Left cardiac atrium (tissue), 4 donors: ENCODE data around the gene CLIC1. TPM values are rescaled to one million over a fixed set of nuclear protein-coding genes. Genes with fewer than 3 reads are reported as not detected.

ENCODE experiments used
- ATAC-seq, 2 donors: fragments of 200-7000 bp; cut with Tn5 transposase; one replicate each; pipeline ENCODE4 v1.9.1; 2020; ENCODE audit warnings: mild to moderate bottlenecking in 2 of 2, moderate library complexity in 2 of 2
- DNase-seq: peaks from one replicate; pipeline ENCODE4 v3.0.0-alpha.2; 2020
- intact Hi-C, 2 donors: fragments of 100-400 bp; cut with DNase I; formaldehyde crosslinking; loops; one replicate each; pipeline versions ENCODE4 v1.14.1 to v1.15.1; 2022 to 2023
- total RNA-seq, 2 donors: library from RNA; stranded (reverse); fragmentation: NEBNext Ultra II Directional; extraction: Animal tissue kit (Norgen Biotek cat#: 25700); gene quantifications; one replicate each; pipeline ENCODE4 v1.2.1, GENCODE V29; 2021
- donor health status: DM: no; HTN: yes; CAD: no.
- donor health status: DM: no; HTN: yes; CAD: no; lungs with severe emphysema.
- donor health status: DM: yes; HTN: yes; CAD: no.
- donor health status: Dilated cardiomyopathy.

Gene CLIC1
- total RNA-seq, 2 donors from 2014 or later, result 151 to 196 TPM

- intact Hi-C loops, result no loop called here
- ATAC-seq (no peak), DNase-seq (no peak)
Observed at GRCh38 chr6:31744422-31744821, 8.1 kb upstream of the CLIC1 start.

GRCh38 chr6:31742894-31743293 is 6.6 kb upstream of the CLIC1 start:
- no peak for DNase-seq
- intact Hi-C loops, result no loop called here
- no peak for ATAC-seq

DNA sequence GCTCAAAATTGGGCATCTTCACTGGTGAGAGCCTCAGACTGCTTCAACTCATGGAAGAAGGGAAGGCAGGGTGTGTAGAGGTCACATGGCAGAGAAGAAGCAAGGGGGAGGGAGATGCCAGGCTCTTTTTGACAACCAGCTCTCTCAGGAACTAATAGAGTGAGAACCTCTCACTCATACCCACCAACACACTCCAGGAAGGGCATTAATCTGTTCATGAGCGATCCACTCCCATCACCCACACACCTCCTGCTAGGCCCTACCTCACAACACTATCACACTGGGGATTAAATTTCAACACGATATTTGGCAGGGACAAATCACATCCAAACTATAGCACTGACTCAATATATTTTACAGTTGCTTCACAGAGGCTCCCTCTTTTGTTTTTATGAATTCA is 5.5 kb upstream of the CLIC1 start:
- no peak for DNase-seq
- ATAC-seq, result no peak
- intact Hi-C loops, result no loop called here

- DNase-seq (no peak), ATAC-seq (peak; percentile 1)
- intact Hi-C loops, result no loop called here
Observed at GRCh38 chr6:31740397-31741223, 4.3 kb upstream of the CLIC1 start.

GRCh38 chr6:31739639-31740396 is 3.5 kb upstream of the CLIC1 start, which contains the start of gene MSH5:
Gene MSH5, plus strand, starts transcription at chr6:31740005. Its CDS starts 462 bp downstream, at chr6:31740467.
- intact Hi-C loops, result loop anchor here in 1 of 2 donors (10.0 kb wide), 2 partner anchors 55 to 95 kb away; partner anchors contain the start of gene VARS1
- DNase-seq, result peak; percentile 98
- peak; percentile 93 to 96 for ATAC-seq

DNA sequence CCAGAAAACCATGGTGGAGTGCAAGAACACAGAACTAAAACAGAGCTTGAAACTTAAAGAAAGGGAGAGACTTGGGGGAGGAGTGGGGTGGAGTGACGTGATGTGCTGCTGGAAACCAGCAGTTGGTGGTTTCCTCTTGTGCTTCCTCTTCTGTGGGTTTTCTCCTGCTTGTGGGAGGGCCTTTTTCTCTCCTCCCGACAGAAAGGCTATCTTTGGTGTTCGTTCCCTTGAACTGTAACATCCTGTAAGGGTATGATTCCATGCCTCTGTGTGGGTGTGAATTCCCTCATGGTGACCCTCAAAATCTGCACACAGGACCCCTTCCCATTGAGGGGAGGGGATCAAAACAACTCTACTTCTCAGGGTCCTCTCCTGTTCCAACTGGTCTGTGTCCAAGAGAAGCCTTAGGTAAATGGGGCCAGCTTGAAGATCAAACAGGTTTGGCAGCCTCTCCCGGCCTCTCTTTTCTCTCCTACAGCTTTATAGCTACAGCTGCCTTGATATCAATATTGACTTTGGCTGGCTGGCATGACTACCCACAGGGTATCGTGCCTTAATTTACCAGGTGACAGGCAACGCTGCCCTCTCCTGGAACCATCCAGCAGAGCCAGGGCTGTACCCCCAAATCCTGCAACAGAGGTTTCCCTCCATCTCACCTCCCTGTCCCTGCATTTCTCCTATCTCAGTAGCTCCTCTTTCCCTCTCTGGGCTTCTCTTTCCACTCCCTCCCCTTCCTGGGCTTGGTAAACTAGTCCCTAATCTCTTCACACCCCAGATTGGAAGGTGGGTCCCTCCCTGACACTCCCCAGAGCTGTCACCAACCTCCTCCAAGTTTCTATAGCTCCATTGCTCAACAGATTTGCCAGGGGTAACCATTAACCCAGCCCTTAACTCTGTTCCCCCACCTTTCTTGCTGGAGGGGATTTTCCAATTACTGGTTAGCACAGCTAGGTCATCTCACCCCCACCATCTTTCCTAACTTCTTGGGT is 2.0 kb upstream of the CLIC1 start:
- peak; percentile 65 for DNase-seq
- ATAC-seq, result peak in 1 of 2 donors; percentile 1

DNA sequence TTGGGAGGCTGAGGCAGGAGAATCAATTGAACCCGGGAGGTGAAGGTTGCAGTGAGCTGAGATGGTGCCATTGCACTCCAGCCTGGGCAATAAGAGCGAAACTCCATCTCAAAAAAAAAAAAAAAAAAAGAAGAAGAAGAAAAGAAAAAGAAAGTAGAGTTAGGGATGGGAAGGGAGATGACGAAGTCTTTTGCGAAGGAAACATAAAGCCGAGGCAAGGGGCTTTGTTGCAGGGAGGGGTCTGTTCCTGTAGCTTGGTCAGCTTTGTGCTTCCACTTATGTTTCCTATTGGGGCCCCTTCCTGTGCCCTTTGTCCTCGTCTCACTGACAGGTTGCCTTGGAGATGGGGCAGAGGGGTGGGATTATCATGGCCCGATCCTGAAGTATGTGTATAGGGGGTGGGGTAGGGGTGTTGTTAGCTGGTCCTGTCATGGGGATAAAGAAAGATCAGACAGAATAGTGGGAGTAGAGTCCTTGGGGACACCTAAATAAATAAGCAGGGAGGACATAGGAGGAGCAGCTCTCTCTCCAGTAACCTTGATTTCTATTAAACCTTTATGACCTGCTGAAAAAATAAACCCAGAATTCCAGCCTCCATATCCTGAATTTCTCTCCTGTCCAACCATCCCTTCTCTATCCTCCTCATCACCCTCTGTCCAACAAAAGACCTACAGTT is 1.1 kb upstream of the CLIC1 start:
- ATAC-seq (no peak), DNase-seq (no peak)
- intact Hi-C loops, result loop anchor here in 1 of 2 donors (10.0 kb wide), 2 partner anchors 57 to 97 kb away; partner anchors contain the start of gene VARS1

More for the DNA sequence above, 2.0 kb upstream of the CLIC1 start:
- intact Hi-C loops, result loop anchor here in 1 of 2 donors (10.0 kb wide), 2 partner anchors 57 to 97 kb away; partner anchors contain the start of gene VARS1

DNA sequence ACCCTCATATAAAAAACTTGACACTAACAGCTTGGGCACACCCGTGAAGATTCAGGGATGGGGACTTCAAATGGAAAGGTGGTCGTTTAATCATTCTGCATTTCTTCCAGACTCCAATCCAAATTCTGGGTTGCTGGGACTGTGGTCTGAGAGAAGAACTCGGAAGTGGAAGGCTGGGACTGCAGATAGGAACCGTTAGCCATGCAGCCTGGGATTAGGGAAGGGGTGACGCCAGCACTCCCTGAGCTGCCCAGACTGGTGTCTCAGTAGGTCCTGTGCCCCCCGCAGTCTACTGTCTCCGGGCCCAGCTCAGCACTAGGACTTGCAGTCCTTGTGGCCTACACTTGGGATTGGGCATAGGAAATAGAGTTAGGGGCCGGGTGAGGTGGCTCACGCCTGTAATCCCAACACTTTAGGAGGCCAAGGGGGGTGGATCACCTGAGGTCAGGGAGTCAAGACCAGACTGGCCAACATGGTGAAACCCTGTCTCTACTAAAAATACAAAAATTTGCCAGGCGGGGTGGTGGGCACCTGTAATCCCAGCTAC is 511 bp upstream of the CLIC1 start:
- intact Hi-C loops, result loop anchor here in 1 of 2 donors (10.0 kb wide), 2 partner anchors 58 to 98 kb away; partner anchors contain the start of gene VARS1
- DNase-seq (no peak), ATAC-seq (no peak)

DNA sequence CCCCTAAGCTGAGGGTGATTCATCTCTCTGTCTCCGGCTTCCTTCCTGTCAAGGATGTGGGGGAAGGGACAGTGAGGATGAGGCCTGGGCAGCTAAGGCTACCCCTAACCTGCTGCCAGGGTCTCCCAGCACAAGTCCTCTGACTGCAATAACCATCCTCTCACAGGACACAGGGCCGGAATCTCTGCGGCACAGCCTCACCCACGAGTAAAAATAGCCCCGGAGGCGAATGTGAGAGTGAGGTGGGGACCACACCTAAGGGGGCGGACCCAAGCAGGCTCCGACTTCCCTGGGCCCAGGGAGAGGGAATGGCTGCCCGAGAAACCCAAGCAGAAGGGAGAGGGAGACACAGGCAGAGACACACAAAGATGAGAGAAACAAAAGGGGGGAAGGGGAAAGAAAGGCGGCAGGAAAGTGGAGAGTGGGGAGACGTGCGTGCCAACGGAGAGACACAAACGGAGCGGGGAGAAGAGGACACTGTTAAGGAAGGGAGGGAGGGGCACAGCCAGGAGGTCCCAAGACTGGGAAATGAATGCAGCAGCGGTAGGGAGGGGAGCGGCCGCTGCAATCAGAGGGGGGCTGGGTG is 1.4 kb downstream of the CLIC1 start:
- intact Hi-C loops, result loop anchor here in 1 of 2 donors (10.0 kb wide), 2 partner anchors 60 to 100 kb away; partner anchors contain the start of gene VARS1
- DNase-seq (peak; percentile 77), ATAC-seq (peak in 1 of 2 donors; percentile 41)

GRCh38 chr6:31734247-31734820 is 2.0 kb downstream of the CLIC1 start:
- no peak for DNase-seq
- ATAC-seq, result no peak
- intact Hi-C loops, result loop anchor here in 1 of 2 donors (10.0 kb wide), 2 partner anchors 60 to 100 kb away; partner anchors contain the start of gene VARS1

GRCh38 chr6:31733734-31734133 is 2.6 kb downstream of the CLIC1 start:
- no peak for ATAC-seq
- intact Hi-C loops, result loop anchor here in 1 of 2 donors (10.0 kb wide), 2 partner anchors 61 to 101 kb away; partner anchors contain the start of gene VARS1
- DNase-seq, result no peak

GRCh38 chr6:31732029-31732428 is 4.3 kb downstream of the CLIC1 start:
- ATAC-seq, result no peak
- no peak for DNase-seq
- intact Hi-C loops, result loop anchor here in 1 of 2 donors (10.0 kb wide), 2 partner anchors 63 to 103 kb away; partner anchors contain the start of gene VARS1

DNA sequence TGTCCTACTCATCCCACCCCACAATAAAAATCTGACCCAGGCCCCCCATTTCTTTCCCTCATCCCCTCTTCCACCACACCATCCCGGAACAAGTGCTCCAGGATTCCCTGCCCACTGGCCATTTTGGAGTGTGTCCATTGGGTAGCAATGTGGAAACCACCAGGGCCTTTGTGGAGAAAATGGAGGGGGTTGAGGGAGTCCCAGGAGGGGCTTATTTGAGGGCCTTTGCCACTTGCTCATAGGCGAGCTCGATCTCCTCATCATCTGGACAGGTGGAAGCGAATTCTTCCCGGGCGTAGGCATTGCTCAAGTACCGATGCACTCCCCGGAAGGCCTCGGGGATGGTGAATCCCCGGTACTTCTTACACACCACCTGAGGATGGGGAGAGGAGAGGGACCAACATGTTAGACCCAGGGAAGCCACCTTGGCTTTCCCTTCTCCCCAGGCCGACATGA is 5.7 kb downstream of the CLIC1 start:
- no peak for DNase-seq
- ATAC-seq, result no peak
- intact Hi-C loops, result loop anchor here in 1 of 2 donors (10.0 kb wide), 2 partner anchors 64 to 104 kb away; partner anchors contain the start of gene VARS1

DNA sequence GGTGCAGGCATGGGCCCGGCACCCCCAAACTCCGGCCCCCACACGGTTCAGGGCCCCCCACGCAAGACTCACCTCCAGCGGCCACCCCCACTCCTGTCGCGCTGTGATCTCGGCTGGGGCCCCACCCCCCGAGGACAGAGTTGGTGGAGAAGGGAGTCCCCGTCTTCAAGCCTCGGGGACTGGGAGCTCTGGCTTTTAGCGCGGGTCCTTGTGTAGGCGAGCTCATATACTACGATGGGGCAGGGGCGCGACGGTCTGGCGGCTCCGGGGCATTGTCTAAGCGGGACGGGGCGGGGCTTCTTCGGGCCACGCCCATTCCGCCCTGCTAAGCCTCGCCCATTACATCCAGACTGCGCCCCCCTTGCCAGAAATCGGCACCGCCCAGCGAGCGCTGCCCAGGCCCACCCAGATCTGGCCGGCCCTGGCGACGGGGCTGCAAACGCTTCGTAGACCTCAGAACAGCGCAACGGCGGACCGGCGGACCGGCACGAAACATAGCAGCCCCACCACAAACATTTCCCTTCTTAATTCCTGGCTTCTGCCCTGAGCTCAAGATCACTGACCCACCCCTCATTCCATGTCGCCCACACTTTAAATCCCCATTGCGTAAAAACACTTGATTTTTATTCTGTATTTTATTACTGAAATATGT is 6.2 kb downstream of the CLIC1 start:
- ATAC-seq, result peak; percentile 80 to 88
- intact Hi-C loops, result loop anchor here in 1 of 2 donors (10.0 kb wide), 2 partner anchors 65 to 105 kb away; partner anchors contain the start of gene VARS1
- peak; percentile 93 for DNase-seq

- peak; percentile 84 to 88 for ATAC-seq
- intact Hi-C loops, result no loop called here
- DNase-seq, result peak; percentile 90
Observed at GRCh38 chr6:31729515-31729978, 6.8 kb downstream of the CLIC1 start.
